Esophagus muscularis mucosa (tissue), 3 donors: ENCODE measurements around the gene TMCC1.

Experiments
- EP300 ChIP-seq: sonication (generic); formaldehyde crosslinking; IDR thresholded peaks from one replicate; pipeline ENCODE4 v1.6.1; 2017; ENCODE audit warnings: antibody characterized with exemption
- TF ChIP-seq, protein P1 (sequence below), 3 experiments: fragments of 200-600 bp in 2 of 3; fragments of 450-650 bp in 1 of 3; sonication (generic) in 2 of 3; IDR thresholded peaks; one replicate each; pipeline ENCODE4 v1.5.1; 2017 to 2019; ENCODE audit warnings: antibody characterized with exemption in 3 of 3, mild to moderate bottlenecking in 2 of 3, moderate library complexity in 1 of 3

DNA sequence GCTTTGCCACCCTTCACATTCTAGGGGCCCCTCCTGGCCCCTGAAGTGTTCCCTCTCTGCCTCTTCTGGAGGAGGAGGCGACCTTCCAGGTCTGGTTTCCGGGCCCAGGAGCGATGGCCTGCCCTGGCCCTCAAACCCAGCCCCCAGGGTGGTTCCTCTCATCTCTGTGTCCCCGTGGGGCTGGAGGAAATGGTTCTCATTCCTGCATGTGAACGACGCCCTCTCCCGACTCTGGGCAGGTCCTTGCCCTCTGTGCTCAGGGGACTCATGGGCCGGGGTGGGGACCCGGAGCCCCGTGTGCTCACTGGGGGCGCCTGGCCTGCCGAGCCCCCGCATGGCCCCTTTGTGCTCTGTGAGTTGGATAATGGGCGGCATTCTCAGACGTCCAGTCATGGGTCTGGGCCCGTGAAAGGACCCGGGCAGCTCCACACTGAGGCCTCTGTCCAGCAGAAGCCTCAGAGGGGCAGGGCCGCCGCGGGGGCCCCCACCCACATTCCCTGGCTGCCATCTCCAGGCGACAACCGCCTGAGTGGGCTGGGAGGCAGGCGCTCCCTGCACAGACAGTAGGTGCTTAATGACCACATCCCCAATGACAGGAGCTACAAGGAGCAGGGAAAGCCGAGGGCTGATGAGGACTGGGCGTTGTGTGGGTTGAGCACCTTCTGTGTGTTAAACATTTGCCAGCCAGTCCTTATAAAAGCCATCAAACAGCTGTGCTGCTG, 281.5 kb downstream of the TMCC1 start:
- TF ChIP-seq, protein P1, sequence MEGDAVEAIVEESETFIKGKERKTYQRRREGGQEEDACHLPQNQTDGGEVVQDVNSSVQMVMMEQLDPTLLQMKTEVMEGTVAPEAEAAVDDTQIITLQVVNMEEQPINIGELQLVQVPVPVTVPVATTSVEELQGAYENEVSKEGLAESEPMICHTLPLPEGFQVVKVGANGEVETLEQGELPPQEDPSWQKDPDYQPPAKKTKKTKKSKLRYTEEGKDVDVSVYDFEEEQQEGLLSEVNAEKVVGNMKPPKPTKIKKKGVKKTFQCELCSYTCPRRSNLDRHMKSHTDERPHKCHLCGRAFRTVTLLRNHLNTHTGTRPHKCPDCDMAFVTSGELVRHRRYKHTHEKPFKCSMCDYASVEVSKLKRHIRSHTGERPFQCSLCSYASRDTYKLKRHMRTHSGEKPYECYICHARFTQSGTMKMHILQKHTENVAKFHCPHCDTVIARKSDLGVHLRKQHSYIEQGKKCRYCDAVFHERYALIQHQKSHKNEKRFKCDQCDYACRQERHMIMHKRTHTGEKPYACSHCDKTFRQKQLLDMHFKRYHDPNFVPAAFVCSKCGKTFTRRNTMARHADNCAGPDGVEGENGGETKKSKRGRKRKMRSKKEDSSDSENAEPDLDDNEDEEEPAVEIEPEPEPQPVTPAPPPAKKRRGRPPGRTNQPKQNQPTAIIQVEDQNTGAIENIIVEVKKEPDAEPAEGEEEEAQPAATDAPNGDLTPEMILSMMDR (IDR thresholded peaks at IDR 0.05): no peak
- TF ChIP-seq EP300: no peak
